Nephron (organoid): ENCODE measurements around the gene CPT1C.

ENCODE experiments used
- H3K27ac Mint-ChIP-seq, 3 experiments: 2 replicates each; pipeline ENCODE4 v1.8.0; 2020; ENCODE audit warnings: mixed read lengths in 3 of 3, mild to moderate bottlenecking in 2 of 3, moderate library complexity in 1 of 3
- H3K27me3 Mint-ChIP-seq: 2 replicates; pipeline ENCODE4 v1.8.0; 2021; ENCODE audit warnings: low read depth, mild to moderate bottlenecking, moderate library complexity, mixed read lengths
- H3K36me3 Mint-ChIP-seq: 2 replicates; pipeline ENCODE4 v1.8.0; 2020; ENCODE audit warnings: low read depth, mixed read lengths
- H3K4me1 Mint-ChIP-seq: 2 replicates; pipeline ENCODE4 v1.8.0; 2020; ENCODE audit warnings: mixed read lengths
- H3K4me3 Mint-ChIP-seq, 3 experiments: 2 replicates each; pipeline ENCODE4 v1.8.0; 2020; ENCODE audit warnings: mild to moderate bottlenecking in 3 of 3, mixed read lengths in 3 of 3, moderate library complexity in 2 of 3
- H3K9me3 Mint-ChIP-seq: 2 replicates; pipeline ENCODE4 v1.8.0; 2020; ENCODE audit warnings: mixed read lengths
- CTCF ChIP-seq, 3 experiments: fragments of 200-600 bp; sonication (generic); IDR thresholded peaks; one replicate each; pipeline ENCODE4 v1.5.0; 2021; ENCODE audit warnings: antibody characterized with exemption in 3 of 3; ENCODE audit not compliant: unreplicated experiment in 3 of 3

CPT1C gene

GRCh38 chr19:49699364-49699763 is 8.4 kb downstream of the CPT1C start:
- no peak overlapping the region for H3K27ac Mint-ChIP-seq
- no peaks in the 10 kb centered on the region for H3K9me3 Mint-ChIP-seq
- no peaks in the 10 kb centered on the region for H3K4me1 Mint-ChIP-seq
- TF ChIP-seq CTCF (IDR thresholded peaks at IDR 0.05; ENCODE audit: unreplicated experiment in 3 of 3): no peak
- H3K4me3 Mint-ChIP-seq: no peak overlapping the region
- H3K36me3 Mint-ChIP-seq: peaks cover 8% of the 10 kb centered on the region
- H3K27me3 Mint-ChIP-seq: no peaks in the 10 kb centered on the region

GRCh38 chr19:49700563-49700962 is 9.6 kb downstream of the CPT1C start:
- Mint-ChIP-seq H3K27ac (no peak overlapping the region), H3K27me3 (no peaks in the 10 kb centered on the region), H3K4me3 (no peak overlapping the region), H3K36me3 (peaks cover 8% of the 10 kb centered on the region), H3K9me3 (no peaks in the 10 kb centered on the region), H3K4me1 (no peaks in the 10 kb centered on the region)
- no peak for TF ChIP-seq CTCF (IDR thresholded peaks at IDR 0.05; ENCODE audit: unreplicated experiment in 3 of 3)

- no peak overlapping the region for H3K4me3 Mint-ChIP-seq
- no peak overlapping the region for H3K27ac Mint-ChIP-seq
- H3K4me1 Mint-ChIP-seq: no peaks in the 10 kb centered on the region
- no peak for TF ChIP-seq CTCF (IDR thresholded peaks at IDR 0.05; ENCODE audit: unreplicated experiment in 3 of 3)
- H3K27me3 Mint-ChIP-seq: no peaks in the 10 kb centered on the region
- no peaks in the 10 kb centered on the region for H3K9me3 Mint-ChIP-seq
- peaks cover 8% of the 10 kb centered on the region for H3K36me3 Mint-ChIP-seq
Observed at GRCh38 chr19:49701271-49701786, 10.4 kb downstream of the CPT1C start.

GRCh38 chr19:49704888-49705642 is 14.1 kb downstream of the CPT1C start:
- H3K36me3 Mint-ChIP-seq: peaks cover 13% of the 10 kb centered on the region
- no peak overlapping the region for H3K27ac Mint-ChIP-seq
- TF ChIP-seq CTCF (IDR thresholded peaks at IDR 0.05; ENCODE audit: unreplicated experiment in 3 of 3): no peak
- no peaks in the 10 kb centered on the region for H3K9me3 Mint-ChIP-seq
- H3K4me1 Mint-ChIP-seq: no peaks in the 10 kb centered on the region
- H3K4me3 Mint-ChIP-seq: no peak overlapping the region
- no peaks in the 10 kb centered on the region for H3K27me3 Mint-ChIP-seq

GRCh38 chr19:49705919-49706318 is 15.0 kb downstream of the CPT1C start:
- Mint-ChIP-seq H3K27ac (no peak overlapping the region), H3K4me1 (no peaks in the 10 kb centered on the region), H3K27me3 (no peaks in the 10 kb centered on the region), H3K4me3 (no peak overlapping the region), H3K36me3 (peaks cover 20% of the 10 kb centered on the region), H3K9me3 (no peaks in the 10 kb centered on the region)
- TF ChIP-seq CTCF (IDR thresholded peaks at IDR 0.05; ENCODE audit: unreplicated experiment in 3 of 3): no peak
